Fibroblast of mammary gland (primary cell): Measurements from ENCODE around the gene FAAH2.

Experiments used
- DNase-seq: peaks from one replicate; pipeline ENCODE4 v3.0.0-alpha.2; 2010; ENCODE audit warnings: low read depth
- H3K4me3 ChIP-seq: 2 replicates; pipeline ENCODE4 v1.5.1; 2011; ENCODE audit warnings: low read depth, mild to moderate bottlenecking, low read length, moderate library complexity; ENCODE audit not compliant: control insufficient read depth
- TF ChIP-seq, protein P1 (sequence below): conservative IDR thresholded peaks from 2 replicates; pipeline ENCODE4 v1.5.1; 2011; ENCODE audit warnings: low read depth, low read length, inconsistent platforms; ENCODE audit not compliant: control insufficient read depth, insufficient read depth

FAAH2 gene, protein sequence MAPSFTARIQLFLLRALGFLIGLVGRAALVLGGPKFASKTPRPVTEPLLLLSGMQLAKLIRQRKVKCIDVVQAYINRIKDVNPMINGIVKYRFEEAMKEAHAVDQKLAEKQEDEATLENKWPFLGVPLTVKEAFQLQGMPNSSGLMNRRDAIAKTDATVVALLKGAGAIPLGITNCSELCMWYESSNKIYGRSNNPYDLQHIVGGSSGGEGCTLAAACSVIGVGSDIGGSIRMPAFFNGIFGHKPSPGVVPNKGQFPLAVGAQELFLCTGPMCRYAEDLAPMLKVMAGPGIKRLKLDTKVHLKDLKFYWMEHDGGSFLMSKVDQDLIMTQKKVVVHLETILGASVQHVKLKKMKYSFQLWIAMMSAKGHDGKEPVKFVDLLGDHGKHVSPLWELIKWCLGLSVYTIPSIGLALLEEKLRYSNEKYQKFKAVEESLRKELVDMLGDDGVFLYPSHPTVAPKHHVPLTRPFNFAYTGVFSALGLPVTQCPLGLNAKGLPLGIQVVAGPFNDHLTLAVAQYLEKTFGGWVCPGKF

DNA sequence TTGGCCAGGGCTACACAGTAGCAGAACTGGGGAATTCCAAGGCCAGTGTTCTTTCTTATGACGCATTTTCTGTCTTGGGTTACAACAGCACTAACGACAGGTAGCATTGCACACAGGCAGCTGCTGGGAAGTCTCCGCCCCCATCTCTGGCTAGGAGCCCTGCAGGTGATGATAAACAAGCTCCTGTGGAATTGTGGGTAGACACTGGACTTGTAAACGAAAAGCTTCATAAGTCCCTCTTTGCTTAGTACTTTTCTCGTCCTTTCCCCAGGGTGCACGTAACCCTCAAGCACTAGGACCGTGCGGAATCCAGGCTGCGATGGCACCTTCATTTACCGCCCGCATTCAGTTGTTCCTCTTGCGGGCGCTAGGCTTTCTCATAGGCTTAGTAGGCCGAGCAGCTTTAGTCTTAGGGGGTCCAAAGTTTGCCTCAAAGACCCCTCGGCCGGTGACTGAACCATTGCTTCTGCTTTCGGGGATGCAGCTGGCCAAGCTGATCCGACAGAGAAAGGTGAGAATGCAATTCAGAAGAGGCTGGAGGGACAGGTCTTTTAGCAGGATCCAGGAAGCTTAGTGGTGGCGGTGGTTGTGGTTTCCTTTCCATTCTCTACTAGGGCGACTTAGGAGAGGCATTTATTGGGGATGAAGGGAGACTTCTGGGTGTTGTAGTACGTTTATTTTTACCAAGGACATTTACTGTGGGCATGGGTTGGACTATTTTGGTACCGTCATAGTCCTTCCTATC, at the start of gene FAAH2:
FAAH2 (plus strand) TSS at position 200 of the 745 bp plus-strand sequence; CDS start at position 320, 120 bp downstream.
- TF ChIP-seq, protein P1, sequence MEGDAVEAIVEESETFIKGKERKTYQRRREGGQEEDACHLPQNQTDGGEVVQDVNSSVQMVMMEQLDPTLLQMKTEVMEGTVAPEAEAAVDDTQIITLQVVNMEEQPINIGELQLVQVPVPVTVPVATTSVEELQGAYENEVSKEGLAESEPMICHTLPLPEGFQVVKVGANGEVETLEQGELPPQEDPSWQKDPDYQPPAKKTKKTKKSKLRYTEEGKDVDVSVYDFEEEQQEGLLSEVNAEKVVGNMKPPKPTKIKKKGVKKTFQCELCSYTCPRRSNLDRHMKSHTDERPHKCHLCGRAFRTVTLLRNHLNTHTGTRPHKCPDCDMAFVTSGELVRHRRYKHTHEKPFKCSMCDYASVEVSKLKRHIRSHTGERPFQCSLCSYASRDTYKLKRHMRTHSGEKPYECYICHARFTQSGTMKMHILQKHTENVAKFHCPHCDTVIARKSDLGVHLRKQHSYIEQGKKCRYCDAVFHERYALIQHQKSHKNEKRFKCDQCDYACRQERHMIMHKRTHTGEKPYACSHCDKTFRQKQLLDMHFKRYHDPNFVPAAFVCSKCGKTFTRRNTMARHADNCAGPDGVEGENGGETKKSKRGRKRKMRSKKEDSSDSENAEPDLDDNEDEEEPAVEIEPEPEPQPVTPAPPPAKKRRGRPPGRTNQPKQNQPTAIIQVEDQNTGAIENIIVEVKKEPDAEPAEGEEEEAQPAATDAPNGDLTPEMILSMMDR, result no peak
- H3K4me3 ChIP-seq, result no peak within 1 kb of the TSS
- no peak for DNase-seq

DNA sequence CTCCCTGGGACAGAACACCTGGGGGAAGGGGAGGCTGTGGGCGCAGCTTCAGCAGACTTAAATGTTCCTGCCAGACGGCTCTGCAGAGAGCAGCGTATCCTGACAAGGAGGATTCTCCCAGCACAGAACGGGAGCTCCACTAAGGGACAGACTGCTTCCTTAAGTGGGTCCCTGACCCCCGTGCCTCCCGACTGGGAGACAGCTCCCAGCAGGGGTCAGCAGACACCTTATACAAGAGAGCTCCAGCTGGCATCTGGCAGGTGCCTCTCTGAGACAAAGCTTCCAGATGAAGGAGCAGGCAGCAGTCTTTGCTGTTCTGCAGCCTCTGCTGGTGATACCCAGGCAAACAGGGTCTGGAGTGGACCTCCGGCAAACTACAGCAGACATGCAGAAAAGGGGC, 44.5 kb upstream of the FAAH2 start:
- no peak for DNase-seq
- TF ChIP-seq, protein P1, result no peak

DNA sequence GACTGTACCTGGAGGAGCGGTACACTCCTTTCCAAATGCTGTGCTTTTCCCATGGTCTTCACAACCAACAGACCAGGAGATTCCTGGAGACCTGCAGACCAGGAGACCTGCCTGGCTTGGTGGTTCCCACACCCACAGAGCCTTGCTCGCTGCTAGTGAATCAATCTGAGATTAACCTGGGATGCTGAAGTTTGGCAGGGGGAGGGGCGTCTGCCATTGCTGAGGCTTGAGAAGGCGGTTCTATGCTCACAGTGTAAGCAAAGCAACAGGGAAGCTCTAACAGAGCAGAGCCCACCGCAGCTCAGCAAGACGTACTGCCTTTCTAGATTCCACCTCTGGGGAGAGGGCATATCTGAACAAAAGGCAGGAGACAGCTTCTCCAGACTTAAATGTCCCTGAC, 34.5 kb upstream of the FAAH2 start:
- TF ChIP-seq, protein P1, result no peak
- no peak for DNase-seq
- H3K4me3 ChIP-seq, result no peak overlapping the region

More for the DNA sequence above, 44.5 kb upstream of the FAAH2 start:
- H3K4me3 ChIP-seq, result no peak overlapping the region

DNA sequence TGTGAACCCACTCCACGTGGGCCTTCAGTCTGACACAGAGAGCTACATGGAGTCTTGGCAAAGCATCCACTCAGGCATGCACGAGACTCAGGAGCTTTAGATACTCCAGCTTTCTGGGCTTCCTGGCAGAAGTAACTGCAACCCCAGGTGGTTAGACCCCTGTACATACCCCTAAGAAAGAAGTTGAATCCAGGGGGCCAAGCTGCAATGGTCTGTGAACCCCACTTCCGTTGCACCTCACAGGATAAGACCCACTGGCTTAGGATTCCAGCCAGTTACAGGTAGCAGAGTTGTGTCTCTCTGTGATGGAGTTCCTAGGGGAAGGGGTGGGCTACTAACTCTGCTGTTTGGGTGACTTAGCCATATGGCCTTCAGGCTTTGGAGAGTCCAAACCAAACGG, 21.4 kb upstream of the FAAH2 start:
- no peak for DNase-seq
- TF ChIP-seq, protein P1, result no peak
- H3K4me3 ChIP-seq, result no peak overlapping the region

DNA sequence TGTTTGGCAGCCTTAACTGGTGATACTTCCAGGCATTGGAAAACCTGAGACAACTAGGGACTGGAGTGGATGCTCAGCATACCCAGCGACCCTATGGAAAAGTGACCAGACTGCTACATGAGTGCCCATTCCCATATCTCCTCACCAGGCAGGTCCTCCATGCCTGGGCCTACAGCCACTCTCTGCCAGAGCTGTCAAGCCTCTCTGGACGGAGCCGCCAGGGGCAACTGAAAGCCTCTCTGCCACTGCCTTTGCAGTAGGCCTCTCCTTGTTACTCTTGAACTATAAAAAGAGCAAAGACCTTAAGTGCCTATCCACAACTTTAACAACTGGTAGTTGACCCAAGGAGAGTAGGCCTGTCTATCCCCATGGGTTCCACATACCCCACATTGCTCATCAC, 20.2 kb upstream of the FAAH2 start:
- TF ChIP-seq, protein P1, result no peak
- DNase-seq, result no peak

DNA sequence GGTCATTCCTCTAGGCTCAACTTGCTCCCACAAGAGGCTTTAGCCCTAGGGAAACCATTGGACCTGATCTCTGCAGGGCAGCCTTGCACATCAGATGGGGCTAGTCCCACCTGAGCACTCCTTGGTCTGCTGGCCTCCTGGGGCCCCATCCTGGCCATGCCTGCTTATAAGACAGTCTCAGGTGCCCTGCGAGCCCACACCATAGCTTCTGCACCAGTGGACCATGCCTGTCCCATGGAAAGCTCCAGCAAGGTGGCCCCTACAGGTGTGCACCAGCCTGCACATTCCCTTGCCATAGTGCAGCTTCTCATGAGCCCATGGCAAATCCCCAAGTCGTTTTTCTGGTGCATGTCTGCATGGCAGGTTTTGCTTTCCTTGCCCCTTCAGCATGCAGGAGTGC, 19.6 kb upstream of the FAAH2 start:
- no peak overlapping the region for H3K4me3 ChIP-seq
- DNase-seq, result no peak
- TF ChIP-seq, protein P1, result no peak

More for the DNA sequence above, 20.2 kb upstream of the FAAH2 start:
- H3K4me3 ChIP-seq, result no peak overlapping the region
